SK-N-MC (cell line): ENCODE measurements around the gene FBXW9.

Source experiments
- DNase-seq: peaks from one replicate; pipeline ENCODE4 v3.0.0-alpha.2; 2011; ENCODE audit warnings: low read depth, low spot score
- H3K27ac ChIP-seq: fragments of 200-600 bp; sonication (generic); 2 replicates; pipeline ENCODE4 v1.5.1; 2016; ENCODE audit warnings: mixed run types
- H3K36me3 ChIP-seq: fragments of 200-600 bp; sonication (generic); 2 replicates; pipeline ENCODE4 v1.6.1; 2017; ENCODE audit warnings: antibody characterized with exemption, low read length, mixed read lengths; ENCODE audit not compliant: insufficient read depth
- H3K4me3 ChIP-seq: fragments of 200-600 bp; sonication (generic); 2 replicates; pipeline ENCODE4 v1.5.1; 2016
- H3K9ac ChIP-seq: fragments of 200-600 bp; sonication (generic); 2 replicates; pipeline ENCODE4 v1.8.0; 2017; ENCODE audit warnings: mixed run types, mixed read lengths; ENCODE audit not compliant: insufficient read length
- H3K9me3 ChIP-seq: fragments of 200-600 bp; sonication (generic); 2 replicates; pipeline ENCODE4 v1.6.1; 2017; ENCODE audit warnings: low read depth, mild to moderate bottlenecking, antibody characterized with exemption, low read length, moderate library complexity, mixed read lengths
- EZH2 ChIP-seq: fragments of 200-600 bp; sonication (generic); IDR thresholded peaks from one replicate; pipeline ENCODE4 v1.6.1; 2017; ENCODE audit warnings: antibody characterized with exemption
- FOXP2 ChIP-seq: optimal IDR thresholded peaks from 2 replicates; pipeline ENCODE3; 2011; ENCODE audit warnings: mild to moderate bottlenecking, moderate library complexity; ENCODE audit not compliant: insufficient read depth; ENCODE audit errors: extremely low read length, control extremely low read depth
- POLR2AphosphoS5 ChIP-seq: IDR thresholded peaks from 2 replicates; pipeline ENCODE4 v1.6.1; 2012; ENCODE audit warnings: mild to moderate bottlenecking, low read depth, low read length, borderline replicate concordance

Gene FBXW9

DNA sequence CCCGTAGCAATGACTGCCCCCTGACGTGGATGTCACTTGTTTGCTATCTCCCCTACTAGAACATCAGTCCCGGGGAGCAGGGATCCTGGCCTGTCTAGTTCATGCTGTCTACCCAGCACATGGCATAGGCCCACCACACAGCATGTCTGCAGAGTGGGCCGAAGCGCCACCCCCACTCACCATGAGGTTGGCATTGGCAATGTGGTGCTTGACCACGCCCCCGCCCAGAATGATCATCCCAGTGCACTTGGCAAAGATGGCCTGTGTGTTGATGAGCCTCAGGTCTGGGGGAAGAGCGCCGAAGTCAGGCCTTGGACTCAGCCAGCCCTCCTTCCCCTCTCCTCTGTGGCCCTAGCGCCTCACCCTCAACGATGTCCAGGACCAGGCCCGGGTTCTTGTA is 19.5 kb downstream of the FBXW9 start:
- no peak overlapping the region for H3K27ac ChIP-seq
- no peak for DNase-seq
- TF ChIP-seq POLR2AphosphoS5 = no peak; the same call in 1 of the 2 replicates
- TF ChIP-seq EZH2 = no peak
- no peak for TF ChIP-seq FOXP2

DNA sequence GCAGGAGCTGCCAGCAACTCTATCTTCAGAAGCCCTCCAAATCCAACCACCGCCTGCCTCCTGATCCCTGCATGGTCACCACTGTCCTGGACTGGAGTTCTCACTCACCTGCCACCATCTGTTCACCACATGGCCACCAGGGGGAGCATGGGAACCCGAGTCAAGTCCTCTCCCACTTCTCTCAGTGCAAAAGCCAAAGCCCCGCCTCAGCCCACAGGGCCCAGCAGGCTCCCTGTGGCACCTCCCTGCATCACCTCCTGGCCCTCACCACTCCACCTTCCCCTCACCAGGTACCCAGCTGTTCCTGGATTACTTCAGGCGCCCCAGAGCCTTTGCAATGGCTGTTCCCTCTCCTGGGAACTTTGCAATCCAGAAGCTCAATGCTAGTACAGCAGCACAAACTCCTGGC is 20.0 kb downstream of the FBXW9 start:
- TF ChIP-seq EZH2 (no peak), POLR2AphosphoS5 (no peak), FOXP2 (no peak)
- peaks cover 55% of the 10 kb centered on the region for H3K36me3 ChIP-seq
- no peak for DNase-seq
- H3K4me3 ChIP-seq = no peak overlapping the region
- H3K9ac ChIP-seq = no peak overlapping the region
- H3K27ac ChIP-seq = no peak overlapping the region
- no peaks in the 10 kb centered on the region for H3K9me3 ChIP-seq

More for the DNA sequence above, 19.5 kb downstream of the FBXW9 start:
- Histone ChIP-seq H3K4me3 (no peak overlapping the region), H3K9ac (no peak overlapping the region), H3K36me3 (peaks cover 55% of the 10 kb centered on the region), H3K9me3 (no peaks in the 10 kb centered on the region)

DNA sequence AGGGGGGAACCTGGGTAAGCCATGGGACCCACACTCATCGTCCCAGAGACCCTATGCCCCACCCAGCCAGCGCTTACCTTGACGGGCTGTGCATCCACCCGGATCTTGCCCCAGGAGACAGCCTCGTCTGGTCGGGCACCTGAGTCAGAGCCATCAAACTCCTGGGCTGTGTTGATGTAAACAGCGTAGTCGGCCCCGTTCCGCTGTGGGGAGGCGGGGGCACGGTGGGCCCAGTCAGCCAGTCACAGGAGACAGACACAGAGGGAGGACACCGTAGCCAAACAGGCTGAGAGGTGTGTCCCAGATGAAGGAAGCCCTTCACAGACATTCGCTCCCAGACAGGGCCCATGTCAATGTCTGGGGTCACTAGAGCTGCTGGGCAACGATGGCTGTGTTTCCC is 20.5 kb downstream of the FBXW9 start:
- no peak overlapping the region for H3K4me3 ChIP-seq
- DNase-seq = no peak
- no peak overlapping the region for H3K9ac ChIP-seq
- no peak overlapping the region for H3K27ac ChIP-seq
- TF ChIP-seq EZH2 (no peak), FOXP2 (no peak), POLR2AphosphoS5 (no peak)
- peaks cover 55% of the 10 kb centered on the region for H3K36me3 ChIP-seq
- H3K9me3 ChIP-seq = no peaks in the 10 kb centered on the region

DNA sequence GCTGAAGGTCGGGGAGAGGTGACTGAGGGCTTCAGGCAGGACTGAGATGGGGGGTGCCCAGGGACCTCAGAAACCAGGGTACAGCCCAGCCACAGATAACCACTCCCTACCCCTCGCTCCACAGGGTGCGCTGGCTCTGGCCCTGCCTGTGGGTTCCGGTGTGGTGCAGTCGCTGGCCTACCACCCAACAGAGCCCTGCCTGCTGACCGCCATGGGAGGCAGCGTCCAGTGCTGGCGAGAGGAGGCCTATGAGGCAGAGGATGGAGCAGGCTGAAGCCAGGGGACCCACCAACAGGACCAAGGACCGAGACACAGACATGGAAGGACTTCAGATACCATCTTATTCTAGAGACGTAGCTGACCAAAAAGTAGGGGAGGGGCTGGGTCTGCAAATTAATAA is 21.0 kb downstream of the FBXW9 start:
- Histone ChIP-seq H3K9ac (no peak overlapping the region), H3K4me3 (no peak overlapping the region), H3K9me3 (no peaks in the 10 kb centered on the region), H3K36me3 (peaks cover 55% of the 10 kb centered on the region), H3K27ac (no peak overlapping the region)
- TF ChIP-seq EZH2 (no peak), POLR2AphosphoS5 (no peak), FOXP2 (no peak)
- no peak for DNase-seq

DNA sequence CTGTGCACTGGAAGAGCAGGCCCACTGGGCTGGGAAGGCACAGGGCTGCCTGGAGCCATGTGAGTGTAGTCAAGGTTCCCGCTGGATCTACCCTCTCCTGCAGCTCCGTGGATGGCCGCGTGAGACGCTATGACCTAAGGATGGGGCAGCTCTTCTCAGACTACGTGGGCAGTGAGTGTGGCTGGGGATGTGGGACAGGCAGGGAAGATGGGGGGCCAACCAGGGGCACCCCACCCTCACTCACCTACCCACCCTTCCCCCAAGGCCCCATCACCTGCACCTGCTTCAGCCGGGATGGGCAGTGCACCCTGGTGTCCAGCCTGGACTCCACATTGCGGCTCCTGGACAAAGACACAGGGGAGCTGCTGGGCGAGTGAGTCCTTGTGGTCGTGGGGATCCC is 23.7 kb downstream of the FBXW9 start:
- Histone ChIP-seq H3K9me3 (no peaks in the 10 kb centered on the region), H3K9ac (no peak overlapping the region), H3K27ac (no peak overlapping the region), H3K36me3 (peaks cover 40% of the 10 kb centered on the region), H3K4me3 (no peak overlapping the region)
- no peak for DNase-seq
- TF ChIP-seq EZH2 (no peak), POLR2AphosphoS5 (no peak)

DNA sequence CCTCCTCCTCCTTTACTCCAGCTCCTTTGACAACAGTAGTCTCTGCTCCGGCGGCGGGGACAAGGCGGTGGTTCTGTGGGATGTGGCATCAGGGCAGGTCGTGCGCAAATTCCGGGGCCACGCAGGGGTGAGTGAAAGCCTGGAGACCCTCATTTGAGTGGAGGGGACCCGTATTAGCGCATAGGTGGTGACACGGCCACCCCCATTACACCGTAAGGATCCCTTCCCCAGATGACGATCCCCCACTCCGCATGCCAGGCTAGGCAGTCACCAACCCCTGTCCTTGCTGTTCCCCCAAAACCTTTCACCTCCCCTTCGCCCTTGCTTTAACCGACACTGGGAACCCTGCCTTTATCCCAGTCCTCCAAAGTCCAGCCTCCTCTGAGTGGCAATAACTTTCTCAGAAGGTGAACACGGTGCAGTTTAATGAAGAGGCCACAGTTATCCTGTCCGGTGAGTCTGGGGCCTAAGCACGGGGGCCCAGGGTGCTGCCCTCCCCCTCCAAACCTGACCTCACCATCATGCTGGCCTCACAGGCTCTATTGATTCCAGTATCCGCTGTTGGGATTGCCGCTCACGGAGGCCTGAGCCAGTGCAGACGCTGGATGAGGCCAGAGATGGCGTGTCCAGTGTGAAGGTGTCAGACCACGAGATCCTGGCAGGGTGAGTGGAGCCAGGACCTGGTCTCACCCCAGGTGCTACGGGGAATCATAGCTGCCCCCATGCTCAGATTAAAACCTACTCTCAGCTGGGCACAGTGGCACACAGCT is 26.1 kb downstream of the FBXW9 start:
- H3K4me3 ChIP-seq = peak overlapping the region; percentile 94
- H3K9me3 ChIP-seq = no peaks in the 10 kb centered on the region
- TF ChIP-seq FOXP2 (no peak), POLR2AphosphoS5 (0 out of 2 replicates have a peak, but pooled peaks have one; percentile 3)
- no peak for DNase-seq
- H3K27ac ChIP-seq = 0 out of 2 replicates have a peak overlapping the region, but pooled peaks have one; percentile 99
- H3K36me3 ChIP-seq = peaks cover 17% of the 10 kb centered on the region
- peak overlapping the region; percentile 96 for H3K9ac ChIP-seq

DNA sequence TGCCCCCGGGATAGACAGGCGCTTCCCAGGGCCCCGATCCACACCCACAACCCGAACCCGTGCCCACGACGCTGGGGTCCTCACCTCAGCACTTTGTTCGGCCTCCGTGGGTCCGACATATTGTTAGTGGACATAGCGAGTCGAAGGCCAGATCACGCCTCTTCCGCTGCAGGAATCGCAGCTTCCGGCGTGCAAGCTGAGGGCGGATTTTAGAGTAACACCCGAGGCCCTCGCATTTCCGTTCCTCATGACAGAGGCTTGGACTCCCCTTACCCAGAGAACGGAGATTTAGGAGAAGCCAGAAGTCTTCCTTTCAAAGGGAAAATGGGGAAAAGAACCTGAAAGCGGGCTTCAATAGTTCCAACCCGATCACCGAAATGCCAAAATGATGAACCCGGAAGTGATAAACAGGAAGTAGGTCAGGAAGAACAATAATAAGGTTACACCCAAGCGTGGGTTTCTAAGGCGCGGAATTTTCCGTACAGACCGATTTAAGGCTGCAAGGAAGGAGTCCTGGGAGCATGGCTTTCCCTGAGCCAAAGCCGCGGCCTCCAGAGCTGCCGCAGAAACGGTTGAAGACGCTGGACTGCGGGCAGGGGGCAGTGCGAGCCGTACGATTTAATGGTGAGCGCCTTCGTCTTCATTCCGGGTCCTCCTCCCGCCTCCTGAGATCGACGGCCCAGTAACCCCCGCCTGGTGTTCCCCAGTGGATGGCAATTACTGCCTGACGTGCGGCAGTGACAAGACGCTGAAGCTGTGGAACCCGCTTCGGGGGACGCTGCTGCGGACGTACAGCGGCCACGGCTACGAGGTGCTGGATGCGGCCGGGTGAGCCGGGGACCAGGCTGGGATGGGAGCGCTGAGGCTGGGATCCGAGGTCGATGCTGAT is 26.9 kb downstream of the FBXW9 start:
- Histone ChIP-seq H3K36me3 (peaks cover 17% of the 10 kb centered on the region), H3K9ac (peak overlapping the region; percentile 96), H3K27ac (peak overlapping the region; percentile 99), H3K9me3 (no peaks in the 10 kb centered on the region), H3K4me3 (peak overlapping the region; percentile 94)
- TF ChIP-seq EZH2 (no peak), FOXP2 (peak; percentile 57), POLR2AphosphoS5 (peak; percentile 72)
- peak; percentile 66 for DNase-seq

DNA sequence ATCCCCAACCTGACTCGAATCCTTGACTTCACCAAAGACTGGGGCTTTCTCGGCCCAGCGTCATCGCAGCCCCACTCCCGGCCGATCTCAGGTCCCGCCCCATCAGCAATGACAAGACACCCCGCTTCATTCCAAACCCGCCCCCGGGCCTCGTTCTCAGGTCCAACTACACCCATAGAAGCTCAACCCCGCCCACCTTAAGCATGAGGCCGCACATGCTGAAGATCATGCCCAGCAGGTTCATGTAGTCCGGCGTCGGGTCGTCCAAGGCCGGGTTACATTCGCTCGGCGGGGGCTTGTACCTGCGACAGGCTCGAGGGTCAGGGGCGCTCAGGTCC is 27.5 kb downstream of the FBXW9 start:
- DNase-seq = no peak
- Histone ChIP-seq H3K4me3 (peak overlapping the region; percentile 94), H3K36me3 (peaks cover 10% of the 10 kb centered on the region), H3K9me3 (no peaks in the 10 kb centered on the region), H3K9ac (peak overlapping the region; percentile 96), H3K27ac (peak overlapping the region; percentile 99)
- no peak for TF ChIP-seq EZH2
- TF ChIP-seq FOXP2 = no peak
- TF ChIP-seq POLR2AphosphoS5 = no peak

DNA sequence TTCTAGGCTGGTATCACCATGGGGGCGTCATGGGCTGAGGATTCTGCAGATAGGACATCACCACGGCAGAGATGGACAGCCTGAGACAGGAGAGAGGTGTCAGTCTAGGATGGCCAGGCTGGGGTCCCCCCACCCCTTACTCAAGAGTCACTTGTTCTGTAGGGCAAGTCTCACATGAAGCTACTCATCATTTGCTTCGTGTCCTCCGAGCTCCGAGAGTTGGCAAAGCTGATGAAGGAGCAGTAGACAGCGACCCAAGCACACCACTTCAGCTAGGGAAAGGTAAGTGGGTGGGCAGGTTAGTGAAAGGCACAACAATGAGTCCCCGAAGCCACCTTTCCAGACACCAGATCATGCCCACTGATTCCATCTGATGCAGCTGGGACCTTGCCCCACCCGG is 28.1 kb downstream of the FBXW9 start:
- Histone ChIP-seq H3K4me3 (peak overlapping the region; percentile 94), H3K9ac (peak overlapping the region; percentile 96), H3K36me3 (peaks cover 12% of the 10 kb centered on the region; the same call in 1 of the 2 replicates), H3K27ac (no peak overlapping the region), H3K9me3 (no peaks in the 10 kb centered on the region)
- no peak for TF ChIP-seq FOXP2
- no peak for TF ChIP-seq POLR2AphosphoS5
- no peak for TF ChIP-seq EZH2
- no peak for DNase-seq
